Liver (tissue), 9 donors: ENCODE measurements around the gene PARP12. TPM values are rescaled to one million over a fixed set of nuclear protein-coding genes. Genes with fewer than 3 reads are reported as not detected.

Experiments used
- DNase-seq: peaks from one replicate; pipeline ENCODE4 v3.0.0-alpha.2; 2017; ENCODE audit warnings: low spot score
- H3K27ac ChIP-seq, 2 donors: one replicate each; pipeline ENCODE4 v1.7.0; 2013; ENCODE audit warnings: inconsistent platforms in 2 of 2, low read length in 2 of 2, control low read depth in 1 of 2, low read depth in 1 of 2, mild to moderate bottlenecking in 1 of 2
- H3K27me3 ChIP-seq, 4 donors: one replicate each; pipeline versions ENCODE4 v1.6.1 to v1.7.0; 2013; ENCODE audit warnings: low read length in 3 of 4, inconsistent platforms in 1 of 4, mild to moderate bottlenecking in 1 of 4, moderate library complexity in 1 of 4; ENCODE audit not compliant: control insufficient read depth in 4 of 4, insufficient read depth in 4 of 4
- H3K36me3 ChIP-seq, 4 donors: one replicate each; pipeline versions ENCODE4 v1.6.1 to v1.7.0; 2013; ENCODE audit warnings: low read length in 3 of 4, mild to moderate bottlenecking in 3 of 4, low read depth in 1 of 4, moderate library complexity in 1 of 4; ENCODE audit not compliant: control insufficient read depth in 4 of 4, insufficient read depth in 3 of 4
- H3K4me1 ChIP-seq, 4 donors: one replicate each; pipeline versions ENCODE4 v1.6.1 to v1.7.0; 2013; ENCODE audit warnings: low read length in 3 of 4, mild to moderate bottlenecking in 3 of 4, moderate library complexity in 1 of 4; ENCODE audit not compliant: control insufficient read depth in 4 of 4, insufficient read depth in 4 of 4
- H3K4me3 ChIP-seq, 3 donors: one replicate each; pipeline versions ENCODE4 v1.6.1 to v1.7.0; 2013; ENCODE audit warnings: low read length in 3 of 3, control low read depth in 1 of 3, low read depth in 1 of 3, mild to moderate bottlenecking in 1 of 3
- H3K9ac ChIP-seq, 2 donors: one replicate each; pipeline ENCODE4 v1.7.0; 2013; ENCODE audit warnings: low read length in 2 of 2, mild to moderate bottlenecking in 2 of 2, moderate library complexity in 2 of 2, control low read depth in 1 of 2, low read depth in 1 of 2
- H3K9me3 ChIP-seq, 4 donors: one replicate each; pipeline versions ENCODE4 v1.6.1 to v1.7.0; 2013; ENCODE audit warnings: low read length in 3 of 4; ENCODE audit not compliant: control insufficient read depth in 4 of 4
- EGR1 ChIP-seq, 2 donors: IDR thresholded peaks; 2 replicates each; pipeline ENCODE4 v1.6.1; 2016 to 2018; ENCODE audit warnings: antibody characterized with exemption in 2 of 2, low read depth in 2 of 2
- FOXA1 ChIP-seq: IDR thresholded peaks from 2 replicates; pipeline ENCODE4 v1.6.1; 2016; ENCODE audit warnings: antibody characterized with exemption
- FOXA2 ChIP-seq: IDR thresholded peaks from 2 replicates; pipeline ENCODE4 v1.6.1; 2016; ENCODE audit warnings: antibody characterized with exemption
- GABPA ChIP-seq, 2 donors: IDR thresholded peaks in 1 of 2; conservative IDR thresholded peaks in 1 of 2; 2 replicates each; pipeline ENCODE4 v1.6.1; 2016; ENCODE audit warnings: antibody characterized with exemption in 2 of 2, mild to moderate bottlenecking in 1 of 2, moderate library complexity in 1 of 2
- HNF4A ChIP-seq, 2 donors: conservative IDR thresholded peaks; 2 replicates each; pipeline ENCODE4 v1.6.1; 2016; ENCODE audit warnings: antibody characterized with exemption in 2 of 2, mild to moderate bottlenecking in 2 of 2
- HNF4G ChIP-seq: IDR thresholded peaks from 2 replicates; pipeline ENCODE4 v1.6.1; 2016; ENCODE audit warnings: antibody characterized with exemption
- JUND ChIP-seq, 2 donors: IDR thresholded peaks; 2 replicates each; pipeline ENCODE4 v1.6.1; 2016; ENCODE audit warnings: antibody characterized with exemption in 2 of 2
- NR2F2 ChIP-seq: IDR thresholded peaks from 2 replicates; pipeline ENCODE4 v1.6.1; 2016; ENCODE audit warnings: antibody characterized with exemption
- RAD21 ChIP-seq, 2 donors: IDR thresholded peaks; 2 replicates each; pipeline ENCODE4 v1.6.1; 2016; ENCODE audit warnings: antibody characterized with exemption in 2 of 2, mild to moderate bottlenecking in 2 of 2
- REST ChIP-seq: IDR thresholded peaks from 2 replicates; pipeline ENCODE4 v1.6.1; 2016; ENCODE audit warnings: antibody characterized with exemption, mild to moderate bottlenecking
- RXRA ChIP-seq, 2 donors: IDR thresholded peaks; 2 replicates each; pipeline ENCODE4 v1.6.1; 2017 to 2018; ENCODE audit warnings: antibody characterized with exemption in 2 of 2, mild to moderate bottlenecking in 1 of 2
- SP1 ChIP-seq: IDR thresholded peaks from 2 replicates; pipeline ENCODE4 v1.6.1; 2018; ENCODE audit warnings: antibody characterized with exemption, mild to moderate bottlenecking
- TAF1 ChIP-seq: conservative IDR thresholded peaks from 2 replicates; pipeline ENCODE4 v1.6.1; 2016; ENCODE audit warnings: antibody characterized with exemption, mild to moderate bottlenecking
- YY1 ChIP-seq: IDR thresholded peaks from 2 replicates; pipeline ENCODE4 v1.6.1; 2016; ENCODE audit warnings: antibody characterized with exemption, mild to moderate bottlenecking
- WGBS: extraction: QIAGEN DNeasy Blood & Tissue Kit; methylation state at CpG from one replicate; pipeline ENCODE4 v1.1.7; 2013; 5-methylcytosine and 5-hydroxymethylcytosine counted together
- polyA plus RNA-seq, 2 donors: library from polyadenylated mRNA; stranded (reverse) in 1 of 2; unstranded in 1 of 2; fragments of 200-250 nt in 1 of 2; fragments of >200 nt in 1 of 2; fragmentation: Nextera tagmentation in 1 of 2; extraction: Ambion mirVana in 1 of 2; gene quantifications; one replicate each; pipeline versions ENCODE4 v1.2.1 to v1.2.3, GENCODE V29; 2013 to 2015
- total RNA-seq, 2 donors: library from RNA; depleted of rRNA; stranded (reverse); fragments of >200 nt; gene quantifications; one replicate each; pipeline ENCODE4 v1.2.3, GENCODE V29; 2014
- TF ChIP-seq, protein P1 (sequence below): IDR thresholded peaks from 2 replicates; pipeline ENCODE4 v1.6.1; 2016; ENCODE audit warnings: antibody characterized with exemption
- TF ChIP-seq, protein P2 (sequence below): IDR thresholded peaks from 2 replicates; pipeline ENCODE4 v1.6.1; 2016; ENCODE audit warnings: antibody characterized with exemption
- TF ChIP-seq, protein P3 (sequence below): fragments of 150-350 bp; IDR thresholded peaks from 2 replicates; pipeline ENCODE4 v1.5.1; 2017; ENCODE audit warnings: improper control_type of control experiment, low read depth, low read length; ENCODE audit not compliant: missing input control
- TF ChIP-seq, protein P4 (sequence below): IDR thresholded peaks from 2 replicates; pipeline ENCODE4 v1.6.1; 2016; ENCODE audit warnings: antibody characterized with exemption
- donor health status: healthy.
- donor health status: healthy.
- donor health status: healthy.
- donor health status: healthy.
- donor health status: healthy.

PARP12 gene
- total and polyA plus RNA-seq, 4 donors = 13.3 to 32.7 (median 19.8) TPM

DNA sequence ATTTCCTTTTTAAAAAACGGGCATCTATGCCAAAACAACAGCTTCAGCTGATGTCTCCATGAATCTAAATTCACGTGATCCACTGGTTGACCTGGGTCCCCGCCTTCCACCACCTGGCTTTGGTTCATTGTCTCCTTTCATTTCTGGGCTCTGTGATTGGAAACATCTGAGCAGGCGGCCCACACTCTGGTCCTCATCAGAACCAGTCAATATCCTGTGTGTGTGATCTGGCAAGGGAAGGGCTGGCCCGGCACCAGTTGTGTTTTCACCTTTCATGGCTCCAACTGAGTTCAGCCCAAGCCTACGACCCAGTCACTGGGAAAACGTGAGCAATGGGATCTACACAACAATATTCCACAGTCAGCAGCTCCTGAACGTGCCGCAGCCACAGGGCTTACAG lies 46.2 kb downstream of the PARP12 start:
- DNase-seq = no peak
- no peak overlapping the region for H3K27ac ChIP-seq
- H3K36me3 ChIP-seq = no peaks in the 10 kb centered on the region
- no peak overlapping the region for H3K9ac ChIP-seq
- no peak for TF ChIP-seq EGR1 (IDR thresholded peaks at IDR 0.05; ENCODE audit: low read depth in 2 of 2)
- TF ChIP-seq JUND (IDR thresholded peaks at IDR 0.05) = no peak
- TF ChIP-seq, protein P1, sequence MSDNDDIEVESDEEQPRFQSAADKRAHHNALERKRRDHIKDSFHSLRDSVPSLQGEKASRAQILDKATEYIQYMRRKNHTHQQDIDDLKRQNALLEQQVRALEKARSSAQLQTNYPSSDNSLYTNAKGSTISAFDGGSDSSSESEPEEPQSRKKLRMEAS = no peak
- TF ChIP-seq YY1 = no peak
- TF ChIP-seq, protein P2, sequence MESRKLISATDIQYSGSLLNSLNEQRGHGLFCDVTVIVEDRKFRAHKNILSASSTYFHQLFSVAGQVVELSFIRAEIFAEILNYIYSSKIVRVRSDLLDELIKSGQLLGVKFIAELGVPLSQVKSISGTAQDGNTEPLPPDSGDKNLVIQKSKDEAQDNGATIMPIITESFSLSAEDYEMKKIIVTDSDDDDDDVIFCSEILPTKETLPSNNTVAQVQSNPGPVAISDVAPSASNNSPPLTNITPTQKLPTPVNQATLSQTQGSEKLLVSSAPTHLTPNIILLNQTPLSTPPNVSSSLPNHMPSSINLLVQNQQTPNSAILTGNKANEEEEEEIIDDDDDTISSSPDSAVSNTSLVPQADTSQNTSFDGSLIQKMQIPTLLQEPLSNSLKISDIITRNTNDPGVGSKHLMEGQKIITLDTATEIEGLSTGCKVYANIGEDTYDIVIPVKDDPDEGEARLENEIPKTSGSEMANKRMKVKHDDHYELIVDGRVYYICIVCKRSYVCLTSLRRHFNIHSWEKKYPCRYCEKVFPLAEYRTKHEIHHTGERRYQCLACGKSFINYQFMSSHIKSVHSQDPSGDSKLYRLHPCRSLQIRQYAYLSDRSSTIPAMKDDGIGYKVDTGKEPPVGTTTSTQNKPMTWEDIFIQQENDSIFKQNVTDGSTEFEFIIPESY = no peak
- no peak for TF ChIP-seq SP1
- no peak for TF ChIP-seq TAF1
- H3K4me3 ChIP-seq = no peak overlapping the region
- 67% methylated on average over 9 of the region's 9 CpGs for WGBS
- H3K9me3 ChIP-seq = no peaks in the 10 kb centered on the region
- no peaks in the 10 kb centered on the region for H3K27me3 ChIP-seq
- H3K4me1 ChIP-seq = no peaks in the 10 kb centered on the region

DNA sequence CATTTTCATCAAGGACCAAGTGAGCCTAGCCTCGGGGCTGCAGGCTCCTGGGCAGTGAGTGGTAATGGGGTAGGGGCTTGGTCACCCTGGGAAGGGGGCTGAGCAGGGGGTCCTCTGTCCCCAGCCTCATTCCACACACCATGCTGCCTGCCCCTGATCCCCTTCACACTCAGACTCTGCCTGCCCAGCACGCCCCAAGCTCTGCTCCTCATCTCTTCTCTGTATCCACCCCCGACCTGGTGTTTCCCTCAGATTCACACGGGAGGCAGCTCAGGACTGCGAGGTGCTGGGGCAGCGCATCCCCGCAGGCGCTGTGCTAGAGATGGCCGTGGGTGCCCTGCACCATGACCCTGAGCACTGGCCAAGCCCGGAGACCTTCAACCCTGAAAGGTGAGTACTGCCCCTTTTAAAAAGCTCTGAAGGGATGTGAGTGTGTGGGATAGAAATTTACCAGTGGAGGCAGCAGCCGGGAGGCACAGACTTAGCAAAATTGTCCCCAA lies 47.2 kb downstream of the PARP12 start:
- H3K4me3 ChIP-seq = no peak overlapping the region
- H3K27ac ChIP-seq = no peak overlapping the region
- WGBS = 71% methylated on average over 11 of the region's 11 CpGs
- no peaks in the 10 kb centered on the region for H3K36me3 ChIP-seq
- H3K9ac ChIP-seq = no peak overlapping the region
- no peak for DNase-seq
- TF ChIP-seq HNF4G (no peak), HNF4A (conservative IDR thresholded peaks at IDR 0.05) (no peak), JUND (IDR thresholded peaks at IDR 0.05) (no peak), TAF1 (no peak), NR2F2 (no peak), RAD21 (IDR thresholded peaks at IDR 0.05) (no peak), FOXA2 (no peak), YY1 (no peak), FOXA1 (no peak), REST (no peak), SP1 (no peak), RXRA (IDR thresholded peaks at IDR 0.05) (no peak), EGR1 (IDR thresholded peaks at IDR 0.05; ENCODE audit: low read depth in 2 of 2) (no peak), GABPA (IDR thresholded peaks at IDR 0.05 in 1 of 2, conservative IDR thresholded peaks at IDR 0.05 in 1 of 2) (no peak)
- TF ChIP-seq, protein P3, sequence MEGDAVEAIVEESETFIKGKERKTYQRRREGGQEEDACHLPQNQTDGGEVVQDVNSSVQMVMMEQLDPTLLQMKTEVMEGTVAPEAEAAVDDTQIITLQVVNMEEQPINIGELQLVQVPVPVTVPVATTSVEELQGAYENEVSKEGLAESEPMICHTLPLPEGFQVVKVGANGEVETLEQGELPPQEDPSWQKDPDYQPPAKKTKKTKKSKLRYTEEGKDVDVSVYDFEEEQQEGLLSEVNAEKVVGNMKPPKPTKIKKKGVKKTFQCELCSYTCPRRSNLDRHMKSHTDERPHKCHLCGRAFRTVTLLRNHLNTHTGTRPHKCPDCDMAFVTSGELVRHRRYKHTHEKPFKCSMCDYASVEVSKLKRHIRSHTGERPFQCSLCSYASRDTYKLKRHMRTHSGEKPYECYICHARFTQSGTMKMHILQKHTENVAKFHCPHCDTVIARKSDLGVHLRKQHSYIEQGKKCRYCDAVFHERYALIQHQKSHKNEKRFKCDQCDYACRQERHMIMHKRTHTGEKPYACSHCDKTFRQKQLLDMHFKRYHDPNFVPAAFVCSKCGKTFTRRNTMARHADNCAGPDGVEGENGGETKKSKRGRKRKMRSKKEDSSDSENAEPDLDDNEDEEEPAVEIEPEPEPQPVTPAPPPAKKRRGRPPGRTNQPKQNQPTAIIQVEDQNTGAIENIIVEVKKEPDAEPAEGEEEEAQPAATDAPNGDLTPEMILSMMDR = no peak
- TF ChIP-seq, protein P4, sequence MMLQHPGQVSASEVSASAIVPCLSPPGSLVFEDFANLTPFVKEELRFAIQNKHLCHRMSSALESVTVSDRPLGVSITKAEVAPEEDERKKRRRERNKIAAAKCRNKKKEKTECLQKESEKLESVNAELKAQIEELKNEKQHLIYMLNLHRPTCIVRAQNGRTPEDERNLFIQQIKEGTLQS = no peak
- TF ChIP-seq, protein P2 = no peak
- TF ChIP-seq, protein P1 = no peak
- no peaks in the 10 kb centered on the region for H3K9me3 ChIP-seq
- H3K27me3 ChIP-seq = no peaks in the 10 kb centered on the region
- H3K4me1 ChIP-seq = no peaks in the 10 kb centered on the region
